GM23338 (cell line): Measurements from ENCODE around the gene NRROS.

Experiments
- CREB1 ChIP-seq: fragments of 250-450 bp; sonication (Bioruptor Pico); IDR thresholded peaks from 2 replicates; pipeline ENCODE4 v1.5.0; 2020; ENCODE audit warnings: low read depth, mild to moderate bottlenecking, moderate library complexity
- CTCF ChIP-seq, 2 experiments: fragments of 200-600 bp in 1 of 2; sonication (generic) in 1 of 2; conservative IDR thresholded peaks; 2 replicates each; pipeline versions ENCODE4 v1.5.1 to v1.6.1; 2016 to 2017; ENCODE audit warnings: antibody characterized with exemption in 2 of 2, low read depth in 2 of 2, mild to moderate bottlenecking in 2 of 2, moderate library complexity in 1 of 2
- ETS1 ChIP-seq: IDR thresholded peaks from 2 replicates; pipeline ENCODE4 v1.6.1; 2016; ENCODE audit warnings: antibody characterized with exemption
- EZH2 ChIP-seq: fragments of 200-600 bp; sonication (generic); IDR thresholded peaks from one replicate; pipeline ENCODE4 v1.8.0; 2017; ENCODE audit warnings: antibody characterized with exemption, mild to moderate bottlenecking, low read depth; ENCODE audit not compliant: unreplicated experiment
- EZH2phosphoT487 ChIP-seq: fragments of 200-600 bp; sonication (generic); IDR thresholded peaks from one replicate; pipeline ENCODE4 v1.8.1; 2018; ENCODE audit warnings: antibody characterized with exemption; ENCODE audit not compliant: unreplicated experiment
- JUNB ChIP-seq: IDR thresholded peaks from one replicate; pipeline ENCODE4 v1.6.1; 2016; ENCODE audit warnings: antibody characterized with exemption; ENCODE audit not compliant: unreplicated experiment
- POLR2AphosphoS5 ChIP-seq: IDR thresholded peaks from 2 replicates; pipeline ENCODE4 v1.6.1; 2016; ENCODE audit warnings: antibody characterized with exemption, low read depth
- REST ChIP-seq: IDR thresholded peaks from one replicate; pipeline ENCODE4 v1.6.1; 2018; ENCODE audit warnings: antibody characterized with exemption; ENCODE audit not compliant: unreplicated experiment

GRCh38 chr3:196621611-196622010 is 17.9 kb upstream of the NRROS start:
- TF ChIP-seq CTCF (conservative IDR thresholded peaks at IDR 0.05; ENCODE audit: low read depth in 2 of 2) = no peak
- TF ChIP-seq REST = no peak
- no peak for TF ChIP-seq POLR2AphosphoS5
- no peak for TF ChIP-seq EZH2
- TF ChIP-seq EZH2phosphoT487 = no peak
- TF ChIP-seq JUNB = no peak
- no peak for TF ChIP-seq CREB1 (CRISPR knock-in tag)
- no peak for TF ChIP-seq ETS1
